T-helper 2 cell treated with Interferon-gamma antibody and Interleukin-4, amounts not matched to agents 5 μg/mL and 100 μg/mL, for 36 hours (primary cell): ENCODE data around the gene LPIN2.
A peak's percentile ranks its signal among the peaks of the same experiment; 100 is the strongest.
"Not testable (repeated sequence)": the region's sequence is repeated elsewhere in the genome, so short reads cannot be mapped to it uniquely, and the experiment has no call there.

Experiments
- DNase-seq: peaks from one replicate; pipeline ENCODE4 v3.0.0; 2021; ENCODE audit warnings: low spot score
- H3K27ac Mint-ChIP-seq: one replicate; pipeline ENCODE4 v1.8.0; 2021; ENCODE audit warnings: mild to moderate bottlenecking, mixed read lengths
- H3K27me3 Mint-ChIP-seq: one replicate; pipeline ENCODE4 v1.8.0; 2021; ENCODE audit warnings: low read depth, mixed read lengths
- H3K36me3 Mint-ChIP-seq: one replicate; pipeline ENCODE4 v1.8.0; 2021; ENCODE audit warnings: low read depth, mixed read lengths
- H3K4me1 Mint-ChIP-seq: one replicate; pipeline ENCODE4 v1.8.0; 2021; ENCODE audit warnings: low read depth, mixed read lengths
- H3K4me3 Mint-ChIP-seq: one replicate; pipeline ENCODE4 v1.8.0; 2022; ENCODE audit warnings: mild to moderate bottlenecking, moderate library complexity, mixed read lengths
- H3K9me3 Mint-ChIP-seq: one replicate; pipeline ENCODE4 v1.8.0; 2021; ENCODE audit warnings: mixed read lengths

The LPIN2 gene

GRCh38 chr18:3029215-3029952, 16.4 kb upstream of the LPIN2 start:
- no peak overlapping the region for H3K4me3 Mint-ChIP-seq
- H3K36me3 Mint-ChIP-seq = no peaks in the 10 kb centered on the region
- no peaks in the 10 kb centered on the region for H3K9me3 Mint-ChIP-seq
- no peak overlapping the region for H3K27ac Mint-ChIP-seq
- no peak for DNase-seq
- peaks cover 5% of the 10 kb centered on the region for H3K4me1 Mint-ChIP-seq
- peaks cover 3% of the 10 kb centered on the region for H3K27me3 Mint-ChIP-seq

GRCh38 chr18:3028115-3028514, 15.2 kb upstream of the LPIN2 start:
- not testable (repeated sequence) for H3K4me1 Mint-ChIP-seq, DNase-seq, H3K27ac Mint-ChIP-seq, H3K4me3 Mint-ChIP-seq, H3K27me3 Mint-ChIP-seq, H3K36me3 Mint-ChIP-seq, H3K9me3 Mint-ChIP-seq

GRCh38 chr18:3027370-3027891, 14.5 kb upstream of the LPIN2 start:
- DNase-seq = no peak
- Mint-ChIP-seq H3K9me3 (no peaks in the 10 kb centered on the region), H3K27ac (no peak overlapping the region), H3K4me3 (no peak overlapping the region), H3K4me1 (peaks cover 5% of the 10 kb centered on the region), H3K36me3 (no peaks in the 10 kb centered on the region), H3K27me3 (no peaks in the 10 kb centered on the region)

- Mint-ChIP-seq H3K27me3 (no peaks in the 10 kb centered on the region), H3K27ac (no peak overlapping the region), H3K36me3 (no peaks in the 10 kb centered on the region)
These were observed 12.6 kb upstream of the LPIN2 start for GRCh38 chr18:3025544-3025943.

GRCh38 chr18:3023603-3024002, 10.7 kb upstream of the LPIN2 start:
- not testable (repeated sequence) for H3K27ac Mint-ChIP-seq

More at GRCh38 chr18:3025544-3025943, 12.6 kb upstream of the LPIN2 start:
- Mint-ChIP-seq H3K9me3 (no peaks in the 10 kb centered on the region), H3K4me3 (no peak overlapping the region), H3K4me1 (peaks cover 2% of the 10 kb centered on the region)
- no peak for DNase-seq

GRCh38 chr18:3016585-3017297, 3.8 kb upstream of the LPIN2 start:
- H3K27me3 Mint-ChIP-seq = no peaks in the 10 kb centered on the region
- peaks cover 6% of the 10 kb centered on the region for H3K36me3 Mint-ChIP-seq
- DNase-seq = no peak
- peak overlapping the region; percentile 25 for H3K4me3 Mint-ChIP-seq
- H3K4me1 Mint-ChIP-seq = peaks cover 32% of the 10 kb centered on the region
- H3K27ac Mint-ChIP-seq = peak overlapping the region; percentile 26
- no peaks in the 10 kb centered on the region for H3K9me3 Mint-ChIP-seq

More at GRCh38 chr18:3023603-3024002, 10.7 kb upstream of the LPIN2 start:
- not testable (repeated sequence) for H3K4me3 Mint-ChIP-seq, H3K27me3 Mint-ChIP-seq, DNase-seq, H3K4me1 Mint-ChIP-seq, H3K36me3 Mint-ChIP-seq, H3K9me3 Mint-ChIP-seq

- H3K4me1 Mint-ChIP-seq = peaks cover 38% of the 10 kb centered on the region
- H3K27me3 Mint-ChIP-seq = no peaks in the 10 kb centered on the region
- no peaks in the 10 kb centered on the region for H3K9me3 Mint-ChIP-seq
- H3K4me3 Mint-ChIP-seq = peak overlapping the region; percentile 25
- DNase-seq = no peak
- peaks cover 13% of the 10 kb centered on the region for H3K36me3 Mint-ChIP-seq
- peak overlapping the region; percentile 28 for H3K27ac Mint-ChIP-seq
These were observed 2.9 kb upstream of the LPIN2 start for GRCh38 chr18:3015851-3016250.

GRCh38 chr18:3015204-3015592, 2.3 kb upstream of the LPIN2 start:
- no peaks in the 10 kb centered on the region for H3K27me3 Mint-ChIP-seq
- peaks cover 19% of the 10 kb centered on the region for H3K36me3 Mint-ChIP-seq
- peak overlapping the region; percentile 44 for H3K4me3 Mint-ChIP-seq
- peaks cover 45% of the 10 kb centered on the region for H3K4me1 Mint-ChIP-seq
- no peak for DNase-seq
- H3K9me3 Mint-ChIP-seq = no peaks in the 10 kb centered on the region
- peak overlapping the region; percentile 39 for H3K27ac Mint-ChIP-seq

GRCh38 chr18:3014503-3015203, 1.7 kb upstream of the LPIN2 start:
- Mint-ChIP-seq H3K27me3 (no peaks in the 10 kb centered on the region), H3K4me1 (peaks cover 50% of the 10 kb centered on the region), H3K4me3 (peak overlapping the region; percentile 44), H3K36me3 (peaks cover 25% of the 10 kb centered on the region), H3K9me3 (no peaks in the 10 kb centered on the region), H3K27ac (peak overlapping the region; percentile 39)
- no peak for DNase-seq

- Mint-ChIP-seq H3K36me3 (peaks cover 36% of the 10 kb centered on the region), H3K27ac (peak overlapping the region; percentile 95), H3K4me1 (peaks cover 58% of the 10 kb centered on the region), H3K4me3 (peak overlapping the region; percentile 98), H3K27me3 (no peaks in the 10 kb centered on the region), H3K9me3 (no peaks in the 10 kb centered on the region)
- DNase-seq = peak; percentile 63
These were observed 564 bp downstream of the LPIN2 start for GRCh38 chr18:3012136-3013023.

- DNase-seq = no peak
- Mint-ChIP-seq H3K9me3 (no peaks in the 10 kb centered on the region), H3K4me1 (peaks cover 40% of the 10 kb centered on the region), H3K36me3 (peaks cover 45% of the 10 kb centered on the region), H3K27ac (peak overlapping the region; percentile 7), H3K4me3 (peak overlapping the region; percentile 65), H3K27me3 (no peaks in the 10 kb centered on the region)
These were observed 2.9 kb downstream of the LPIN2 start for GRCh38 chr18:3010086-3010485.

- Mint-ChIP-seq H3K4me3 (no peak overlapping the region), H3K27ac (no peak overlapping the region), H3K4me1 (peaks cover 50% of the 10 kb centered on the region), H3K27me3 (no peaks in the 10 kb centered on the region), H3K36me3 (peaks cover 58% of the 10 kb centered on the region), H3K9me3 (no peaks in the 10 kb centered on the region)
- DNase-seq = no peak
These were observed 4.4 kb downstream of the LPIN2 start for GRCh38 chr18:3008541-3008940.

GRCh38 chr18:3007491-3007890, 5.5 kb downstream of the LPIN2 start:
- no peak overlapping the region for H3K27ac Mint-ChIP-seq

More at GRCh38 chr18:3007491-3007890, 5.5 kb downstream of the LPIN2 start:
- Mint-ChIP-seq H3K4me3 (no peak overlapping the region), H3K9me3 (no peaks in the 10 kb centered on the region), H3K36me3 (peaks cover 68% of the 10 kb centered on the region), H3K27me3 (no peaks in the 10 kb centered on the region), H3K4me1 (peaks cover 54% of the 10 kb centered on the region)
- no peak for DNase-seq
